Neural cell (in vitro differentiated cells): ENCODE measurements around the gene C1orf115.

Source experiments
- EP300 ChIP-seq: fragments of 450-650 bp; conservative IDR thresholded peaks from 2 replicates; pipeline ENCODE4 v1.6.1; 2014; ENCODE audit warnings: antibody characterized with exemption, mild to moderate bottlenecking, moderate library complexity; ENCODE audit not compliant: poor library complexity, severe bottlenecking
- EZH2 ChIP-seq: fragments of 200-600, 300-800 bp; shearing (Covaris generic), sonication (generic); IDR thresholded peaks from 2 replicates; pipeline ENCODE4 v1.6.1; 2014; ENCODE audit warnings: antibody characterized with exemption, low read length, borderline replicate concordance, mild to moderate bottlenecking; ENCODE audit not compliant: insufficient read depth, poor library complexity, severe bottlenecking
- MXI1 ChIP-seq: fragments of 450-650 bp; conservative IDR thresholded peaks from 2 replicates; pipeline ENCODE4 v1.6.1; 2014; ENCODE audit warnings: antibody characterized with exemption, mild to moderate bottlenecking; ENCODE audit not compliant: poor library complexity, severe bottlenecking
- POLR2AphosphoS5 ChIP-seq: IDR thresholded peaks from 2 replicates; pipeline ENCODE4 v1.6.1; 2012
- RAD21 ChIP-seq: fragments of 450-650 bp; conservative IDR thresholded peaks from 2 replicates; pipeline ENCODE4 v1.6.1; 2014; ENCODE audit warnings: antibody characterized with exemption, mild to moderate bottlenecking, moderate library complexity
- REST ChIP-seq: IDR thresholded peaks from 2 replicates; pipeline ENCODE4 v1.6.1; 2012; ENCODE audit warnings: borderline replicate concordance
- SMC3 ChIP-seq: fragments of 450-650 bp; conservative IDR thresholded peaks from 2 replicates; pipeline ENCODE4 v1.6.1; 2014; ENCODE audit warnings: antibody characterized with exemption, mild to moderate bottlenecking, moderate library complexity; ENCODE audit not compliant: poor library complexity
- TAF1 ChIP-seq: IDR thresholded peaks from 2 replicates; pipeline ENCODE4 v1.6.1; 2012; ENCODE audit warnings: low read depth
- TF ChIP-seq, protein P1 (sequence below): fragments of 450-650 bp; IDR thresholded peaks from 2 replicates; pipeline ENCODE4 v1.5.1; 2014; ENCODE audit warnings: antibody characterized with exemption, mild to moderate bottlenecking, moderate library complexity; ENCODE audit not compliant: poor library complexity, severe bottlenecking

DNA sequence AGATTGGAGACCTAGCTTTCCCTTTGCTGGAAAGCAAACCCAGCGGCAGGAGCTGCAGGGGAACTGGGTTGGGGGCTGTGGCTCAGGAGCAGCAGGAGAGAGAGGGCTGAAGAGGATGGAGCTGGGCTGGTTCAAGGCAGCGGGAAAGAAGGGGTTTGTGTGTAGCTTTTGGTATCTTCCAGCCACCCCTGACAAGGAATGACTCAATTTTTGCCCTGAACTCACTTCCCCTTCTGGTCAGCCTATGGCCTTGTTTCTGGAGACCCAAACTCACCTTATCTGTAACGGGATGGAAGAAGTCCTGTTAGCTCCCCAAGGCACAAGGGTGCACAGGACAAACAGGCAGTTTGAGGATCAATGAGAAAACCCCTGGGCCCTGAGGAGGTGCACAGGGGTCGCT is 13.1 kb downstream of the C1orf115 start:
- TF ChIP-seq, protein P1, sequence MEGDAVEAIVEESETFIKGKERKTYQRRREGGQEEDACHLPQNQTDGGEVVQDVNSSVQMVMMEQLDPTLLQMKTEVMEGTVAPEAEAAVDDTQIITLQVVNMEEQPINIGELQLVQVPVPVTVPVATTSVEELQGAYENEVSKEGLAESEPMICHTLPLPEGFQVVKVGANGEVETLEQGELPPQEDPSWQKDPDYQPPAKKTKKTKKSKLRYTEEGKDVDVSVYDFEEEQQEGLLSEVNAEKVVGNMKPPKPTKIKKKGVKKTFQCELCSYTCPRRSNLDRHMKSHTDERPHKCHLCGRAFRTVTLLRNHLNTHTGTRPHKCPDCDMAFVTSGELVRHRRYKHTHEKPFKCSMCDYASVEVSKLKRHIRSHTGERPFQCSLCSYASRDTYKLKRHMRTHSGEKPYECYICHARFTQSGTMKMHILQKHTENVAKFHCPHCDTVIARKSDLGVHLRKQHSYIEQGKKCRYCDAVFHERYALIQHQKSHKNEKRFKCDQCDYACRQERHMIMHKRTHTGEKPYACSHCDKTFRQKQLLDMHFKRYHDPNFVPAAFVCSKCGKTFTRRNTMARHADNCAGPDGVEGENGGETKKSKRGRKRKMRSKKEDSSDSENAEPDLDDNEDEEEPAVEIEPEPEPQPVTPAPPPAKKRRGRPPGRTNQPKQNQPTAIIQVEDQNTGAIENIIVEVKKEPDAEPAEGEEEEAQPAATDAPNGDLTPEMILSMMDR, result no peak
- no peak for TF ChIP-seq MXI1
- TF ChIP-seq EZH2, result no peak
- no peak for TF ChIP-seq POLR2AphosphoS5
- TF ChIP-seq EP300, result no peak
- no peak for TF ChIP-seq TAF1
- no peak for TF ChIP-seq REST
- no peak for TF ChIP-seq SMC3
- no peak for TF ChIP-seq RAD21
